H7 (cell line): Measurements from ENCODE around the gene PCSK5. TPM values are rescaled to one million over a fixed set of nuclear protein-coding genes. Genes with fewer than 3 reads are reported as not detected.

ENCODE experiments used
- DNase-seq: peaks from one replicate; pipeline ENCODE4 v3.0.0; 2012
- H3K27me3 ChIP-seq: 2 replicates; pipeline ENCODE4 v1.6.0; 2011; ENCODE audit warnings: mild to moderate bottlenecking, low read length; ENCODE audit not compliant: control insufficient read depth, insufficient read depth
- H3K36me3 ChIP-seq: replicated peaks from 2 replicates; pipeline ENCODE4 v1.5.1; 2011; ENCODE audit warnings: low read length; ENCODE audit not compliant: control insufficient read depth, insufficient read depth
- H3K4me3 ChIP-seq: 2 replicates; pipeline ENCODE4 v1.5.1; 2011; ENCODE audit warnings: low read depth, mild to moderate bottlenecking, control low read depth, low read length, moderate library complexity; ENCODE audit not compliant: insufficient read depth
- total RNA-seq: library from RNA; depleted of rRNA; stranded (reverse); fragments of >200 nt; shearing (Covaris generic); gene quantifications from 2 replicates; pipeline ENCODE4 v1.2.3, GENCODE V29; 2014

PCSK5 gene
- total RNA-seq, 1 experiment from 2014 or later: 10.1 TPM

GRCh38 chr9:75871624-75872023 is 18.8 kb upstream of the PCSK5 start:
- no peak for DNase-seq
- Histone ChIP-seq H3K4me3 (no peak overlapping the region), H3K36me3 (no peaks in the 10 kb centered on the region), H3K27me3 (no peaks in the 10 kb centered on the region)

GRCh38 chr9:75873712-75874111 is 16.8 kb upstream of the PCSK5 start:
- Histone ChIP-seq H3K4me3 (no peak overlapping the region), H3K36me3 (no peaks in the 10 kb centered on the region), H3K27me3 (no peaks in the 10 kb centered on the region)
- DNase-seq: no peak

GRCh38 chr9:75876999-75877640 is 13.4 kb upstream of the PCSK5 start:
- DNase-seq: no peak
- H3K36me3 ChIP-seq: no peaks in the 10 kb centered on the region
- H3K4me3 ChIP-seq: no peak overlapping the region
- no peaks in the 10 kb centered on the region for H3K27me3 ChIP-seq

GRCh38 chr9:75878488-75878860 is 12.0 kb upstream of the PCSK5 start:
- H3K36me3 ChIP-seq: no peaks in the 10 kb centered on the region
- no peaks in the 10 kb centered on the region for H3K27me3 ChIP-seq
- DNase-seq: no peak
- no peak overlapping the region for H3K4me3 ChIP-seq

- Histone ChIP-seq H3K27me3 (no peaks in the 10 kb centered on the region), H3K36me3 (no peaks in the 10 kb centered on the region), H3K4me3 (no peak overlapping the region)
- DNase-seq: no peak
These were observed 9.9 kb upstream of the PCSK5 start for GRCh38 chr9:75880618-75881017.

- Histone ChIP-seq H3K4me3 (no peak overlapping the region), H3K36me3 (no peaks in the 10 kb centered on the region), H3K27me3 (no peaks in the 10 kb centered on the region)
- DNase-seq: no peak
These were observed 8.7 kb upstream of the PCSK5 start for GRCh38 chr9:75881761-75882160.

- H3K36me3 ChIP-seq: no peaks in the 10 kb centered on the region
- no peak overlapping the region for H3K4me3 ChIP-seq
- no peak for DNase-seq
- H3K27me3 ChIP-seq: peaks cover 3% of the 10 kb centered on the region; the same call in 1 of the 2 replicates
These were observed 4.8 kb upstream of the PCSK5 start for GRCh38 chr9:75885652-75886051.

GRCh38 chr9:75889577-75889976 is 896 bp upstream of the PCSK5 start:
- Histone ChIP-seq H3K27me3 (peaks cover 17% of the 10 kb centered on the region), H3K4me3 (peak overlapping the region; percentile 93), H3K36me3 (no peaks in the 10 kb centered on the region)
- DNase-seq: peak; percentile 33

- DNase-seq: peak; percentile 26
- Histone ChIP-seq H3K27me3 (peaks cover 17% of the 10 kb centered on the region), H3K36me3 (no peaks in the 10 kb centered on the region), H3K4me3 (peak overlapping the region; percentile 93)
These were observed 449 bp upstream of the PCSK5 start for GRCh38 chr9:75889977-75890471.

- peaks cover 17% of the 10 kb centered on the region for H3K27me3 ChIP-seq
- no peak for DNase-seq
- no peaks in the 10 kb centered on the region for H3K36me3 ChIP-seq
- peak overlapping the region; percentile 93 for H3K4me3 ChIP-seq
These were observed 836 bp downstream of the PCSK5 start for GRCh38 chr9:75891277-75891741.

GRCh38 chr9:75891771-75892215 is 1.3 kb downstream of the PCSK5 start:
- Histone ChIP-seq H3K4me3 (peak overlapping the region; percentile 93), H3K36me3 (no peaks in the 10 kb centered on the region), H3K27me3 (peaks cover 17% of the 10 kb centered on the region)
- DNase-seq: peak; percentile 66

GRCh38 chr9:75892216-75892911 is 1.9 kb downstream of the PCSK5 start:
- peak; percentile 70 for DNase-seq
- Histone ChIP-seq H3K36me3 (no peaks in the 10 kb centered on the region), H3K4me3 (peak overlapping the region; percentile 93), H3K27me3 (peaks cover 17% of the 10 kb centered on the region)

GRCh38 chr9:75893106-75893505 is 2.6 kb downstream of the PCSK5 start:
- no peaks in the 10 kb centered on the region for H3K36me3 ChIP-seq
- peaks cover 17% of the 10 kb centered on the region for H3K27me3 ChIP-seq
- peak overlapping the region; percentile 93 for H3K4me3 ChIP-seq

GRCh38 chr9:75894566-75894965 is 4.1 kb downstream of the PCSK5 start:
- no peak overlapping the region for H3K4me3 ChIP-seq
- DNase-seq: peak; percentile 32
- H3K36me3 ChIP-seq: no peaks in the 10 kb centered on the region
- H3K27me3 ChIP-seq: peaks cover 17% of the 10 kb centered on the region

More at GRCh38 chr9:75893106-75893505, 2.6 kb downstream of the PCSK5 start:
- no peak for DNase-seq

GRCh38 chr9:75895112-75895511 is 4.6 kb downstream of the PCSK5 start:
- Histone ChIP-seq H3K4me3 (no peak overlapping the region), H3K36me3 (no peaks in the 10 kb centered on the region), H3K27me3 (peaks cover 16% of the 10 kb centered on the region)
- no peak for DNase-seq
